ENCODE results near the gene CIZ1. TPM values are rescaled to one million over a fixed set of nuclear protein-coding genes. Genes with fewer than 3 reads are reported as not detected.
A peak's percentile ranks its signal among the peaks of the same experiment; 100 is the strongest.

Gene CIZ1
- total RNA-seq, 4 donors from 2014 or later = 86.7 to 136 (median 115) TPM

DNA sequence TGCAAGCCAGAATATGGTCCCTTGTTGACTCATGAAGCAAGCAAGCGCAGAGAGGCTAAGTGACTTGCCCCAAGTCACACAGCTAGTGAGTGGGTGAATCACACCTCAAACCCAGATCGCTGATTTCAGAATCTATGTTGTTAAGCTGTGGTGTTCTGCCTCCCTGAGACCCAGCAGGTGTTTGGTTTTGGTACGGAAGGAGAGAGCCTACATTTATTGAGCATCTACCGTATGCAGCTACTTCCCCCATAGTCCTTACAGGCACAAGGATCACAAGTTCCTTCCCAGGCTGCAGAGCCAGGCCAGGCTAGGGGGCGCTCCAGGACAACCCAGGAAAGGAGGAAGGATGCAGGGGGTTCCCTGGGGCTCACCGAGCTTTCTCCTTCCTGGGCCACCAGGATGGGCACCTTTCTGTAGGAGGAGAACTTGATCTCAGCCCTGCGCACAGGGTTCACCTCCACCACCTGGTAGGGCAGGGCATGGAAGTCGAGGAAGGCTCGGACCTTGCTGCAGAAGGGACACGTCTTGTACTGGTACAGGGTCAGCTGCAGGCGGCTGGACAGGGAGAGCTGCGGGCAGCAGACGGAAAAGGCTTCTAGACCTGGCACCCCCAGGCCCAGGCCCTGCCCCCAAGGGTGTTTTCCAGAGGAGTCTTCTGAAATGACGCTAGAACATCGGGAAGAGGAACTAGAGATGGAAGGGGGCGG, 66.3 kb downstream of the CIZ1 start:
- peak overlapping the region; percentile 98 for H3K4me3 ChIP-seq
- no peaks in the 10 kb centered on the region for H3K27me3 ChIP-seq
- TF ChIP-seq, protein P1, sequence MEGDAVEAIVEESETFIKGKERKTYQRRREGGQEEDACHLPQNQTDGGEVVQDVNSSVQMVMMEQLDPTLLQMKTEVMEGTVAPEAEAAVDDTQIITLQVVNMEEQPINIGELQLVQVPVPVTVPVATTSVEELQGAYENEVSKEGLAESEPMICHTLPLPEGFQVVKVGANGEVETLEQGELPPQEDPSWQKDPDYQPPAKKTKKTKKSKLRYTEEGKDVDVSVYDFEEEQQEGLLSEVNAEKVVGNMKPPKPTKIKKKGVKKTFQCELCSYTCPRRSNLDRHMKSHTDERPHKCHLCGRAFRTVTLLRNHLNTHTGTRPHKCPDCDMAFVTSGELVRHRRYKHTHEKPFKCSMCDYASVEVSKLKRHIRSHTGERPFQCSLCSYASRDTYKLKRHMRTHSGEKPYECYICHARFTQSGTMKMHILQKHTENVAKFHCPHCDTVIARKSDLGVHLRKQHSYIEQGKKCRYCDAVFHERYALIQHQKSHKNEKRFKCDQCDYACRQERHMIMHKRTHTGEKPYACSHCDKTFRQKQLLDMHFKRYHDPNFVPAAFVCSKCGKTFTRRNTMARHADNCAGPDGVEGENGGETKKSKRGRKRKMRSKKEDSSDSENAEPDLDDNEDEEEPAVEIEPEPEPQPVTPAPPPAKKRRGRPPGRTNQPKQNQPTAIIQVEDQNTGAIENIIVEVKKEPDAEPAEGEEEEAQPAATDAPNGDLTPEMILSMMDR (IDR thresholded peaks at IDR 0.05) = peak in 1 of 2 donors; percentile 56
- TF ChIP-seq POLR2A (IDR thresholded peaks at IDR 0.05) = no peak
- peak in 1 of 2 donors; percentile 81 for DNase-seq (ENCODE audit: low spot score in 2 of 2)
- H3K36me3 ChIP-seq = peaks cover 41% of the 10 kb centered on the region
- no peak overlapping the region for H3K27ac ChIP-seq
- peaks cover 37% of the 10 kb centered on the region for H3K4me1 ChIP-seq
- no peaks in the 10 kb centered on the region for H3K9me3 ChIP-seq
- WGBS = 67% methylated on average over 15 of the region's 16 CpGs

DNA sequence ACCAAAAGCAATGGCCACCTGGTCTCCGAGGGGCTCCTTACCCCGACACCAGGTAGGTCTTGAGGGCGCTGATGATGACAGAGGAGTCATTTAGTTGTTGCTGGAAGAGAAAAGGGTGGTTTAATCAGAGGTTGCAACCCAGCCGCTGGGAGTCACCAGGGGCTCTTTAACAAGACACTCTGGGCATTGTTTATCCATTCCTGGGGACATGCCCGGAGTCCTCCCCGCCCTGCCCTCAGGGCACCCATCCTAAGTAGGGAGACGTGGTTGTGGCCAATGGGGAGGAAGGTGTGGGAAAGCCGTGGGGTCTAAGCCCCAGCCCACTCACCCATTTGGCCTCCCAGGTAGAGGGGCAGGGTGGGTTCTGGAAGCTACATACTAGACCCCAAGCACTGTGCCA, 66.9 kb downstream of the CIZ1 start:
- no peak for DNase-seq (ENCODE audit: low spot score in 2 of 2)
- H3K27me3 ChIP-seq = no peaks in the 10 kb centered on the region
- peaks cover 42% of the 10 kb centered on the region for H3K36me3 ChIP-seq
- TF ChIP-seq POLR2A (IDR thresholded peaks at IDR 0.05) (no peak), POLR2AphosphoS5 (IDR thresholded peaks at IDR 0.05) (no peak), EP300 (IDR thresholded peaks at IDR 0.05) (no peak)
- TF ChIP-seq, protein P1 (IDR thresholded peaks at IDR 0.05) = no peak
- no peak overlapping the region for H3K27ac ChIP-seq
- H3K9me3 ChIP-seq = no peaks in the 10 kb centered on the region
- no peak overlapping the region for H3K4me3 ChIP-seq
- WGBS = 64% methylated on average over 7 of the region's 8 CpGs
- H3K4me1 ChIP-seq = peaks cover 34% of the 10 kb centered on the region

DNA sequence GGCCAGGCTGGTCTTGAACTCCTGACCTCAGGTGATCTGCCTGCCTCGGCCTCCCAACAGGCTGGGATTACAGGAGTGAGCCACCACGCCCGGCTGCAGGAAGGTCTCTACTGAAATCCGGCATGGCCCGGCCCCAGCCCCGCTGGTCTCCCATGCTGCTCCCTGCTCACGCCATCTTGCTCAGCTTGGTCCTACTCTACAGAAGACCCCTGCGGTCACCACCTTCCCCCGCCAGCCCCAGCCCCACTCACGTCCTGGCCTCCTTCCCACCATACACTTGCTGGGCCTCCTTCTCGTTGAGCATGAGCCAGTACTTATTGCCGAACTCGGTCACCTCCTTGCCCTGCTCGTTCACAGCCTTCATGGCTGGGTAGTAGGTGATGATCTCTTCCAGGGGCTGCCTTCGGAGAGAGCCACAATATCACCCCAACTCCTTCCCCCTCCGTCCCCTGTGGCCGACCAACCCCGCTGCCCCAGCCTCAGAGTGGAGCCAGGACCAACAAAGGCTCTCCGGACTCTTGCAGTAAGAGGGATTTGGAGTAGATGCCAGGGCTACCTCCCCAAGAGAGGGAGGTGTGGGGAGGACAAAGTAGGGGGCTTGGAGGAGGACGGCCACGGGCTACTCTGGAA, 67.8 kb downstream of the CIZ1 start:
- Histone ChIP-seq H3K27me3 (no peaks in the 10 kb centered on the region), H3K4me1 (peaks cover 25% of the 10 kb centered on the region), H3K36me3 (peaks cover 42% of the 10 kb centered on the region), H3K4me3 (no peak overlapping the region), H3K9me3 (no peaks in the 10 kb centered on the region), H3K27ac (no peak overlapping the region)
- no peak for DNase-seq (ENCODE audit: low spot score in 2 of 2)
- no peak for TF ChIP-seq POLR2AphosphoS5 (IDR thresholded peaks at IDR 0.05)
- 91% methylated on average over 21 of the region's 21 CpGs for WGBS

DNA sequence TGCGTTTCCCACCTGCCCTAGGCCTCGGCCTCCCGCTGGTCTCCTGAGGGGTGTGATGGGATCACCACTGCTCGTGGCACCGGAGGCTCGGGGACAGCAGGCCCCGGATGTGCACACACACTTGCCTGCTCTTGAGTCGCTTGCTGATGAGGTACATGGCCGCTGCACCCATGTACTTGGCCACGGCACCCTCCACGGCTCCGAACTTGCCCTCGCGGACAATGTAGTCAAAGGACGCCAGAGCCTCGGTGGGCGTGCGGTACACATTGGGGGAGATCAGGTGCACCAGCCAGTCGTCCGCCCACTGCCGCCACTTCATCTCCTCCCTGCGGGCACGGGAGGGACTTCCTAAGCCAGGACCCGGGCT, 68.6 kb downstream of the CIZ1 start:
- DNase-seq (ENCODE audit: low spot score in 2 of 2) = peak in 1 of 2 donors; percentile 62
- Histone ChIP-seq H3K27ac (no peak overlapping the region), H3K4me1 (peaks cover 29% of the 10 kb centered on the region)

DNA sequence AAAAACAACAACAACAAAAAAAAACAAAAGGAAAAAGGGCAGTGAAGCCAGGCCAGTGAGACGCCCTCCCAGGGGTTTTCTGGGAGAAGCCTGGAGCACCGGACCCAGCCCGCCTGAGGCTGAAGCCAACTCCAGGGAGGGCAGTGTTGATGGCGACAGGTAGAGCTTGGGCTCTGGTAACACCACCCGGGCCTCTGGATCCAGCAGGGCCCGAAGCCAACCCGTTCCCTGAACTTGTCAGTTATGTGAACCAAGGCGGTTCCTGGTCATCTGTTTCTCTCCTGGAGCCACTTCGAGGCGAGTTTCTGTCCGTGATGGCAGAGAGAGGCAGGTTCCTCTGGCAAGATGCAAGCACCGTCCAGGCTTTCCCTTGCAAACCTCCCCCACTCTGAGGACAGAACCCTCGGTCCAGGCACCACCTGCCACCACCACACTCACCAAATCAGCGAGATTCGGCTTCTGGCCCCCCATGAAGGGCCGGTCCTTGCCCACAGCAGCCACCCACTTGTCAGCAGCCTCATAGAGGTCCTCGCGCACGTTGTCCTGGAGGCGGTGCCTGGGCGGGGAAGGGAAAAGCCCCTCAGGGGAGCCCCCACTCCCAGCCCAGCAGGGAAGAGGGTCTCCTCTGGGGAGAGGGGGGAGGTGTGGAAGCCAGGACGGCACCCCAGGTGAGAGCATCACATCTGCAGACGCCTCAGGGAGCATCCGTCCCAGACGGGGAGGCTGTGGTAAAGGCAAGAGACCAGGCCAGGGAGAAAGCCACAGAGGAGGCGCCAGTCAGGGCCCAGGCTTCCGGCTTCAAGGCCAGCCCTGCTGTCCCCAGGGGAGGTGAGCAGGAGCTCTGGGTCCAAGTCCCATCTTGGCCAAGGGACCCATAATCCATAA, 69.2 kb downstream of the CIZ1 start:
- peak in 1 of 2 donors; percentile 60 for DNase-seq (ENCODE audit: low spot score in 2 of 2)
- no peak for TF ChIP-seq EP300 (IDR thresholded peaks at IDR 0.05)
- no peak for TF ChIP-seq POLR2A (IDR thresholded peaks at IDR 0.05)
- TF ChIP-seq POLR2AphosphoS5 (IDR thresholded peaks at IDR 0.05) = no peak
- TF ChIP-seq, protein P1 (IDR thresholded peaks at IDR 0.05) = no peak
- Histone ChIP-seq H3K27me3 (no peaks in the 10 kb centered on the region), H3K9me3 (no peaks in the 10 kb centered on the region), H3K4me3 (no peak overlapping the region), H3K27ac (no peak overlapping the region), H3K4me1 (peaks cover 32% of the 10 kb centered on the region), H3K36me3 (peaks cover 42% of the 10 kb centered on the region)
- 85% methylated on average over 27 of the region's 27 CpGs for WGBS

More for the DNA sequence above, 68.6 kb downstream of the CIZ1 start:
- Histone ChIP-seq H3K4me3 (no peak overlapping the region), H3K36me3 (peaks cover 42% of the 10 kb centered on the region), H3K9me3 (no peaks in the 10 kb centered on the region), H3K27me3 (no peaks in the 10 kb centered on the region)
- WGBS = 76% methylated on average over 3 of the region's 24 CpGs
- TF ChIP-seq EP300 (IDR thresholded peaks at IDR 0.05) (no peak), POLR2AphosphoS5 (IDR thresholded peaks at IDR 0.05) (no peak), POLR2A (IDR thresholded peaks at IDR 0.05) (no peak)
- TF ChIP-seq, protein P1 (IDR thresholded peaks at IDR 0.05) = no peak

All from suprapubic skin (tissue), 4 donors.